Keratinocyte (primary cell): ENCODE data around the gene PLD4.

ENCODE experiments used
- EZH2 ChIP-seq: IDR thresholded peaks from one replicate; pipeline ENCODE4 v1.6.1; 2012; ENCODE audit warnings: inconsistent platforms, mild to moderate bottlenecking, low read length, moderate library complexity
- TF ChIP-seq, protein P1 (sequence below), 3 experiments: IDR thresholded peaks in 1 of 3; conservative IDR thresholded peaks in 1 of 3; optimal IDR thresholded peaks in 1 of 3; 2 replicates in 2 of 3; 3 replicates in 1 of 3; pipeline versions ENCODE3 to v1.5.1; 2011; ENCODE audit warnings: low read length in 3 of 3, mild to moderate bottlenecking in 3 of 3, moderate library complexity in 2 of 3, control low read depth in 1 of 3, inconsistent platforms in 1 of 3; ENCODE audit not compliant: insufficient read depth in 2 of 3; ENCODE audit errors: extremely low read depth in 1 of 3

- TF ChIP-seq, protein P1, sequence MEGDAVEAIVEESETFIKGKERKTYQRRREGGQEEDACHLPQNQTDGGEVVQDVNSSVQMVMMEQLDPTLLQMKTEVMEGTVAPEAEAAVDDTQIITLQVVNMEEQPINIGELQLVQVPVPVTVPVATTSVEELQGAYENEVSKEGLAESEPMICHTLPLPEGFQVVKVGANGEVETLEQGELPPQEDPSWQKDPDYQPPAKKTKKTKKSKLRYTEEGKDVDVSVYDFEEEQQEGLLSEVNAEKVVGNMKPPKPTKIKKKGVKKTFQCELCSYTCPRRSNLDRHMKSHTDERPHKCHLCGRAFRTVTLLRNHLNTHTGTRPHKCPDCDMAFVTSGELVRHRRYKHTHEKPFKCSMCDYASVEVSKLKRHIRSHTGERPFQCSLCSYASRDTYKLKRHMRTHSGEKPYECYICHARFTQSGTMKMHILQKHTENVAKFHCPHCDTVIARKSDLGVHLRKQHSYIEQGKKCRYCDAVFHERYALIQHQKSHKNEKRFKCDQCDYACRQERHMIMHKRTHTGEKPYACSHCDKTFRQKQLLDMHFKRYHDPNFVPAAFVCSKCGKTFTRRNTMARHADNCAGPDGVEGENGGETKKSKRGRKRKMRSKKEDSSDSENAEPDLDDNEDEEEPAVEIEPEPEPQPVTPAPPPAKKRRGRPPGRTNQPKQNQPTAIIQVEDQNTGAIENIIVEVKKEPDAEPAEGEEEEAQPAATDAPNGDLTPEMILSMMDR (optimal IDR thresholded peaks at IDR 0.05 in 1 of 3, IDR thresholded peaks at IDR 0.05 in 1 of 3, conservative IDR thresholded peaks at IDR 0.05 in 1 of 3; ENCODE audit: extremely low read depth in 1 of 3, insufficient read depth in 2 of 3, low read length in 3 of 3), result no peak
- TF ChIP-seq EZH2, result no peak
Measured at GRCh38 chr14:104923640-104924420, 849 bp upstream of the PLD4 start.
